Activated naive CD4-positive, alpha-beta T cell treated with anti-CD3 and anti-CD28 coated beads, Interleukin-2, amount 50 U/mL, for 72 hours (primary cell): ENCODE measurements around the gene SPEF2. TPM values are rescaled to one million over a fixed set of nuclear protein-coding genes. Genes with fewer than 3 reads are reported as not detected.
A peak's percentile ranks its signal among the peaks of the same experiment; 100 is the strongest.
"Not testable (repeated sequence)": the region's sequence is repeated elsewhere in the genome, so short reads cannot be mapped to it uniquely, and the experiment has no call there.

Source experiments
- ATAC-seq, 2 donors: fragments of 150-1000 bp; cut with Tn5 transposase; 2 replicates each; pipeline ENCODE4 v1.10.0; 2021; ENCODE audit warnings: mild to moderate bottlenecking in 2 of 2, moderate library complexity in 2 of 2
- DNase-seq, 2 donors: peaks; one replicate each; pipeline ENCODE4 v3.0.0; 2021 to 2022; ENCODE audit warnings: low spot score in 2 of 2
- H3K27ac Mint-ChIP-seq, 2 donors: one replicate each; pipeline ENCODE4 v1.8.0; 2022; ENCODE audit warnings: mild to moderate bottlenecking in 2 of 2, mixed read lengths in 2 of 2
- H3K36me3 Mint-ChIP-seq, 2 donors: one replicate each; pipeline ENCODE4 v1.8.0; 2022; ENCODE audit warnings: mixed read lengths in 2 of 2
- H3K9me3 Mint-ChIP-seq, 2 donors: one replicate each; pipeline ENCODE4 v1.8.0; 2022; ENCODE audit warnings: mixed read lengths in 2 of 2
- total RNA-seq, 2 donors: library from RNA; stranded (reverse); gene quantifications; one replicate each; pipeline ENCODE4 v1.2.3, GENCODE V29; 2022

The SPEF2 gene
- total RNA-seq, 2 donors from 2014 or later: 3.2 to 31.2 TPM

DNA sequence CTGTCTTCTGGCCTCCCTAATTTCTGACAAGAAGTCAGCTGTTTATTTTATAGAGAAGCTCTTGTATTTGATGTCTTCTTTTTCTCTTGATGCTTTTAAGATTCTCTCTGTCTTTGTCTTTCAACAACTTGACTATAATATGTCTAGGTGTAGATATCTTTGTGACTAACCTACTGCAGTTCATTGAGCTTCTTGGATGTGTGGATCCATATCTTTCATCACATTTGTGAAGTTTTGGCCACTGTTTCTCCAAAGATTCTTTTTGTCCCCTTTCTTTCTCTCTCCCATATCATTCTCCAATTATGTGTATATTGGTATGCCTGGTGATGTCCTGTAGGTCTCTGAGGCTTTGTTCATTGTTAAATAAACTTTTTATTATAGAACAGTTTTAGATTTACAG is 16.7 kb downstream of the SPEF2 start:
- Mint-ChIP-seq H3K9me3 (peaks cover 7 to 21% of the 10 kb centered on the region in 2 donors), H3K36me3 (peaks cover 42 to 74% of the 10 kb centered on the region in 2 donors), H3K27ac (no peak overlapping the region)
- ATAC-seq (no peak), DNase-seq (no peak)

DNA sequence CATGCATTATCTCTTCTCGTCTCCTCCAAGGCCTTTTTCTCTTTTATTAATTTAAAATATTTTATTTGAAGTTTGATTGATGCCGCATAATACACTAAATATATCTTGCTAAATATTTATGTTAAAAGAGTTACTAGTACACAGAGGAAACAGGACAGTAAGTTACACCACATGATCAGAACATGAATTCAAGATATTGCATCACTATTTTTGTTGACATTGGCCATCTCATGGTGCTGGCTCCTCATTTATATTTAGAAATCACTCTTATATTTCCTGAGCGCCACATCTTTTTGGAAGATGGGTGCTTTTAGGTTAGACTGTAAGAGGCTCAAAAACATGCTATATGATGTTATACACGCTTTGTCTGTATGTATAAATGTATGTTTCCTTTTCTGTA is 23.0 kb downstream of the SPEF2 start:
- no peaks in the 10 kb centered on the region for H3K9me3 Mint-ChIP-seq
- H3K27ac Mint-ChIP-seq: no peak overlapping the region
- DNase-seq (no peak), ATAC-seq (no peak)
- peaks cover 23 to 37% of the 10 kb centered on the region in 2 donors for H3K36me3 Mint-ChIP-seq

DNA sequence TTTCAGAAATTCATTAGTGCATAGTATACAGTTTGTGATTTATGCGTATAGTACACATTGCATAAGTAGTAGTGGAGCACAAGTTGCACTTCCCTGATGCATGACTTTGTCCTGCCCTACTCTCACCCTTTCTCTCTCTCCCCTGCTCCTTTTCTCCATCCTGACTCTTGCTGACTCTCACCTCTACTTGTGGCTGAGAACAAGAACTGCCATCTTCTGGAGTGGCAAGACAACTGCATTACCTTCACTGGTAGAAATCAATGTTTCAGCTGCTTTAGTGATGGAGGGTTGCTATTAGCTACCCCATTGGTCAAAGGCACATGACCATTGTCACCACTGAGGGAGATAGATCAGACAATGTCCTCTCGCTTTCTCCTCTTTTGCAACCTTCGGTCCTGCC is 26.9 kb downstream of the SPEF2 start:
- Mint-ChIP-seq H3K36me3 (peaks cover 14 to 30% of the 10 kb centered on the region in 2 donors), H3K27ac (no peak overlapping the region), H3K9me3 (no peaks in the 10 kb centered on the region)
- no peak for DNase-seq
- peak; percentile 65 to 73 for ATAC-seq

DNA sequence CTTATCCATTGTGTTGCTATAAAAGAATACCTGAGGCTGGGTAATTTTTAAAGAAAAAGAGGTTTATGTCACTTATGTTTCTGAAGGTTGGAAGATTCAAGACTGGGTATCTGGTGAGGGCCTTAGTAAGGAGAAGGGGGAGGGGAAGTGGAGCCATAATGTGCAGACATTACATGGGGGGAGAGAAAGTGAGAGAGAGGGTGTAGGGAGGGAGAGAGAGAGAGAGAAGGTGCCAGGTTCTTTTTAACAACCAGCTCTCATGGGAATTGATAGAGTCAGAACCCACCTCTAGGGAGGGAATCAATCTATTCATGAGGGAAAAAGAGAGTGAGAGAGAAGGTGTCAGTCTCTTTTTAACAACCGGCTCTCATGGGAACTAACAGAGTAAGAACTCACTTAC is 29.5 kb downstream of the SPEF2 start:
- Mint-ChIP-seq H3K27ac (no peak overlapping the region), H3K36me3 (peaks cover 9 to 21% of the 10 kb centered on the region in 2 donors), H3K9me3 (no peaks in the 10 kb centered on the region)
- no peak for ATAC-seq
- DNase-seq: no peak

DNA sequence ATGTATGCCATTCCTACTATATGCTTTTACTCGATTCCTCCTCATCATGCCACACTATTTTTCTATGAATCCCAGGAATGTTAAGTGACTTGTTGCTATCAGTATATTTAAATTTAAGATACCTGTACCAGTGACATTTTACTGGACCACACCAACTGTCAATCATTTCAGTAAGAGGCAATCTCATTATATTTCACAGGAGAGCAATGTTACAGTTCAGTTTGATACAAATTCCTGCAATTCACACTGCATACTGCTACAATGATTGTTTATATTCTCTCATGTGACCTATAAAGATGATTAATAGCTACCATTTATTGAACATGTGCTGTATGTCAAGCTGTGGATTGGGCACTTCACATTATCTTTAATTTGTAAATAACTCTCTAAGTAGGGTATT is 30.0 kb downstream of the SPEF2 start:
- H3K9me3 Mint-ChIP-seq: no peaks in the 10 kb centered on the region
- DNase-seq (no peak), ATAC-seq (no peak)
- H3K36me3 Mint-ChIP-seq: peaks cover 6 to 17% of the 10 kb centered on the region in 2 donors
- H3K27ac Mint-ChIP-seq: no peak overlapping the region

DNA sequence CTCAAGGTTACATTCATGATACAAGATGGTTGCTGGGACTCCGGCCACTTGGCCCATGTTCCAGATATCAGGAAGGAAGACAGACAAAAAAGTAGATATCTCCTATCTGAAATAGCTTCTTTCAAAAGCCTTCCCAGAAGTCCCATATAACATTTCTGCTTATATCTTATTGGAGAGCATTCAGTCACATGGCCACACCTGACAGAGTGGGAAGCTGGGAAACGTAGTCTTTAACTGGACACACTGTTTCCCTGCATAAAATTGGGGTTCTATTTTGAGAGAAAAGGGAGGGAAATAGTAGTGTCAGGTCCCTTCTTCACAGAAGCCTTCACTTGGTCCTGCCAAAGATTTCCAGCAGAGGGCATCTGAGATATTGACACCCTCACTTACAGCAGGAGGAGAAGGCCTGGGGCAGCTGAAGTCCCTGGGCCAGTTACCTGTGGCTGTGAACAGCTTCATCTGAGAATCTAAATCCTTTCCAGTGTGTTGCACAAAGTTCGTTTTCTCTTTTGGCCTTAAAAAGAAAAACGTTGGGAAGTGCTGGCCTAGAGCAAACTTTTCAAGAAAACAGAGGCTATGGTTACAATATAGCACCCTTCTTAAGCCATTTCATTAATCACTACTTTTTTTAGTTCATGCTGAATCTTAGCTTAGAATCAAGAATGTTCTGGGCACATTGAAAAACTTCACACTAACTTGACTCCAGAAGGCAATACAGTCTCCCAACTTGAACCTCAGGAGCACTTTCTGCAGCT is 33.5 kb downstream of the SPEF2 start:
- DNase-seq: peak in 1 of 2 donors; percentile 54
- peak; percentile 85 to 96 for ATAC-seq
- Mint-ChIP-seq H3K36me3 (peaks cover 0 to 26% of the 10 kb centered on the region in 2 donors), H3K27ac (peak overlapping the region; percentile 13 to 31), H3K9me3 (no peaks in the 10 kb centered on the region)

DNA sequence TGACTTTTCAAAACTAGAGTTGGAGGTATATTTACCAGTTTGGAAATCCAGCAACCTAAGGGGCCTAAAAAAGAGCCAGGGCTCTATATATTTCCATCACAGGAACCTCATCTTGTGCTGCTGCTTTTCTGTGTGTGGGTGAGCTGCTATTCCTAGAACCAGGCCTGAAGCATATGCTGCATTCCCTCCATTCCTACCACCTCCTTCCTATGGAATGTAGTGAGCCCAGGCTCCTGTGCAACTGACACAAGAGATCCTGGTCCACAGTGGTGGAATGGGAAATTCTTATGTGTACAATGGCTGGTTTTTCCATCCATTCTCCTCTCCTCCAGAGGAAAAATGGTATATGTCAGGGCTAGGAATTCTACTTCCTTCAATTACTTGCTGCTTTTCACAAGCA is 39.1 kb downstream of the SPEF2 start:
- DNase-seq (no peak), ATAC-seq (no peak)
- Mint-ChIP-seq H3K27ac (no peak overlapping the region), H3K9me3 (no peaks in the 10 kb centered on the region), H3K36me3 (peaks cover 0 to 28% of the 10 kb centered on the region in 2 donors)

DNA sequence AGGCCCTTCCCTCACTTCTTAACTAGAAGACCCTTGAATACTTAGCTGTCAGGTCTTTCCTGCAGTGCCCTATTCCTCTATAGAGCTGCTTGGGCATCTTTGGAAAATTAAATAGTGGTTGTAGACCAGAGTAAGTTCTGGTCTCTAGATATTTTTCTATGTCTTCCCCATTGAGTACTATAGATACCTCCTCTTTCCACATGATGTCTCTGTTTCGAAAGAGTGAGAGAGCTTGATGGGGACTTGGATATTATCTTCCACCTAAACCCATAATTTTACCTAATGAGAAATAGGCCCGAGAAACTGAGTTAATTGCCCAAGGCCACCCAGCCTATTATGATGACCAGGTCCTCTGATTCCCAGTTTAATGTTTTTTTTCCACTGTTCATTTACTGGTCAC is 40.2 kb downstream of the SPEF2 start:
- DNase-seq (no peak), ATAC-seq (no peak)
- no peak overlapping the region for H3K27ac Mint-ChIP-seq
- H3K36me3 Mint-ChIP-seq: peaks cover 4 to 40% of the 10 kb centered on the region in 2 donors
- H3K9me3 Mint-ChIP-seq: peaks cover 6 to 11% of the 10 kb centered on the region in 2 donors

DNA sequence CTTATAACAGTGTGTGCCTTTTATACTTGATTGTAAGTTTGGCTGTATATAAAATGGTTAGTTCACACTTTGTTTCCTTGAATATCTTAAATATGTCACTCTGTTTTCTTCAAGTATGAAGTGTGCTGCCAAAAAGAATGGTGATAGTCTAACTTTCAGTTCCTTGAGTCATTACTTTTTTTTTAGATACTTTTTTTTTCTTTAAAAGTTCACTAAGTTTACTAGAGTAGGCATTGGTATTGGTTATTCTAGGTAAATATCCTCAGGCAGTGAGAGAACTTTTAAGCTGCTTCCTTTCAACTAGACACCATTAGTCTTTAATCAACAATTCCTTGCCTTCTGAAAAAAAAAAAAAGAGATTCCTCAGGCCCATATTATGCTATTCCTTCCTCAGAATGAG is 41.9 kb downstream of the SPEF2 start:
- Mint-ChIP-seq H3K9me3 (peaks cover 14 to 24% of the 10 kb centered on the region in 2 donors), H3K36me3 (peaks cover 16 to 50% of the 10 kb centered on the region in 2 donors), H3K27ac (peak overlapping the region in 1 of 2 donors; percentile 11)
- DNase-seq: no peak
- ATAC-seq: no peak

DNA sequence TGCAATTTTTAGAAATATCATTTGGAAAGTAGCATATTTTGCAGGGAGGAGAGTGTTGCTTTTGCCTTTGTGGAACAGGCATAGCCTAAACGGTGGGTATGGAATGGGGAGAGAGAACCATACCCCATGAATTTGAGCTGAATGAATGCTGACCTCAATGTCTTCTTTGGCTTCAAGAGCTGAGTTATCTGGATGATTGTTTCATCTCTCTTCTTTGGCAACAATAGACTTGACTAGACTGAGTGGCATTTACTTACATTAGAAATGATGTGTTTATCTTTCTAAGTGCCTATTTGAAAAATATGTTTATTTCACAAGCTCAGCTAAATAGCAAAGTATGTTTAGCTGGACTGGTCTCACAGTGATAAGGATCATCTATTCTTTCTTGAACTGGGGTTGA is 42.8 kb downstream of the SPEF2 start:
- Mint-ChIP-seq H3K36me3 (peaks cover 16 to 45% of the 10 kb centered on the region in 2 donors), H3K9me3 (peaks cover 14 to 24% of the 10 kb centered on the region in 2 donors), H3K27ac (no peak overlapping the region)
- ATAC-seq (no peak), DNase-seq (no peak)

DNA sequence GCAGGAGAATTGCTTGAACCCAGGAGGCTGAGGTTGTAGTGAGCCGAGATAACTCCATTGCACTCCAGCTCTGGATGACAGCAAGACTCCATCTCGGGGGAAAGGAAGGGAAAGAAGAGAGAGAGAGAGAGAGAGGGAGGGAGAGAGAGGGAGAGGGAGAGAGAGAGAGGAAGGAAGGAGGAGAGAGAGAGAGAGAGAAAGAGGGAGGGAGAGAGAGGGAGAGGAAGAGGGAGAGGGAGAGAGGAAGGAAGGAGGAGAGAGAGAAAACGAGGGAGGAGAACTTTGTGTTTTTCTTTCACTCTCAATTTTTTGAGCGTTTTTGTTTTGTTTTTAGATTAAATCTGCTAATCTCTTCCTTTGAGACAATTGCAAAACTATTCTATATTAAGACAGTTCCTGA is 46.9 kb downstream of the SPEF2 start:
- peaks cover 21 to 59% of the 10 kb centered on the region in 2 donors for H3K36me3 Mint-ChIP-seq
- H3K9me3 Mint-ChIP-seq: peaks cover 14 to 24% of the 10 kb centered on the region in 2 donors
- ATAC-seq: no peak
- H3K27ac Mint-ChIP-seq: peak overlapping the region in 1 of 2 donors; percentile 67
- no peak for DNase-seq

DNA sequence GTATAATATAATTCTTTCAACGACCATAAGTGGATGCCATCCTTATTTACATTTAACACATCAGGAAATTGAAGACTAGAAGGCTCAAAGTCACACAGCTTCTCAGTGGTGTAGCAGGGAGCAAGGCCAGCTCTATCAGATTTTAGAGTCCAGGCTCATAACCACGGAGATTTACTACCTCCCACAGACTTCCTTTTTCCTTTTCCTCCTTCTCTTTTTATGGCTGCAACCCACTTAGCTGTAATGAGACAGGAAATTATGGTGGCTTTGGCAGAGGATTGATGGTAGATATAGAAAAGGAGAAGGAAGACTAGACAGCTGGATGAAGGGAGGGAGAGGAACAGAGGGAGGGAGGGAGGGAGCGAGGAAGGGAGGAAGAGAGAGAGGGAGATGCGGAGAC is 47.4 kb downstream of the SPEF2 start:
- Mint-ChIP-seq H3K9me3 (peaks cover 14 to 24% of the 10 kb centered on the region in 2 donors), H3K27ac (no peak overlapping the region), H3K36me3 (peaks cover 21 to 57% of the 10 kb centered on the region in 2 donors)
- ATAC-seq: no peak
- DNase-seq: no peak

DNA sequence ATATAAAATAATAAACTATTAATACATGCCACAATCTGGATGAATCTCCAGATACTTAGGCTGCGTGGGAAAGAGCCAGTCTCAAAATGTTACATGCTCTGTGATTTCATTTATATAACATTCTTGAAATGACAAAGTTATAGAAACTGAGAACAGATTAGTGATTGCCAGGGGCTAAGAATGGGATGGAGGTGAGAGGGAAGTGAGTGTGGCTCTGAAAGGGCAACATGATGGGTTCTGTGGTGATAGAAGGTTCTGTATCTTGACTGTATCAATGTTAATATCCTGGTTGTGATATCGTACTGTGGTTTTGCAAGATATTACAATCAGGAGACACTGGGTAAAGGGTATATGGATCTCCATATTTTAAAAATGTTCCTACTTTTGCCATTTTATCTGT is 50.7 kb downstream of the SPEF2 start:
- peaks cover 14 to 31% of the 10 kb centered on the region in 2 donors for H3K36me3 Mint-ChIP-seq
- ATAC-seq (peak; percentile 71 to 75), DNase-seq (peak in 1 of 2 donors; percentile 19)

DNA sequence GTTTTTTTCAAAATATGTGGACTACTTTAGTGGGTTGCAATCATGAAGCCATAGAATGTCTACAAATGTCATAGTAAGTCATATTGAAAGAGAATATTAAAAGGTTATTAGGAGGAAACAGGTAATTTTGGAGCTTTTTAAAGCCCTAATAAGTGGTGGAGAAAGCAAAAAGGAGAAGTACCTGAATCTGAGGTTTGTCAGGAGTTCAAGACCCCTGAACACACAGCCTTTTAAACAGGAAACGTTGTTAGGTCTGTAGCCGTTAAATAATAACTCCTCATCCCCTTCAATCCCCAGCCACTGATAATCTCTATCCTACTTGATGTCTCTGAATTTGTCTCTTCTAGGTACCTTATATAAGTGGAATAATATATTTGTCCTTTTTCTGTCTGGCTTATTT is 51.1 kb downstream of the SPEF2 start:
- Mint-ChIP-seq H3K36me3 (peaks cover 9 to 26% of the 10 kb centered on the region in 2 donors), H3K9me3 (peaks cover 3 to 5% of the 10 kb centered on the region in 2 donors), H3K27ac (peak overlapping the region in 1 of 2 donors; percentile 10)
- ATAC-seq (no peak), DNase-seq (no peak)

More for the DNA sequence above, 50.7 kb downstream of the SPEF2 start:
- no peak overlapping the region for H3K27ac Mint-ChIP-seq
- peaks cover 8 to 10% of the 10 kb centered on the region in 2 donors for H3K9me3 Mint-ChIP-seq

DNA sequence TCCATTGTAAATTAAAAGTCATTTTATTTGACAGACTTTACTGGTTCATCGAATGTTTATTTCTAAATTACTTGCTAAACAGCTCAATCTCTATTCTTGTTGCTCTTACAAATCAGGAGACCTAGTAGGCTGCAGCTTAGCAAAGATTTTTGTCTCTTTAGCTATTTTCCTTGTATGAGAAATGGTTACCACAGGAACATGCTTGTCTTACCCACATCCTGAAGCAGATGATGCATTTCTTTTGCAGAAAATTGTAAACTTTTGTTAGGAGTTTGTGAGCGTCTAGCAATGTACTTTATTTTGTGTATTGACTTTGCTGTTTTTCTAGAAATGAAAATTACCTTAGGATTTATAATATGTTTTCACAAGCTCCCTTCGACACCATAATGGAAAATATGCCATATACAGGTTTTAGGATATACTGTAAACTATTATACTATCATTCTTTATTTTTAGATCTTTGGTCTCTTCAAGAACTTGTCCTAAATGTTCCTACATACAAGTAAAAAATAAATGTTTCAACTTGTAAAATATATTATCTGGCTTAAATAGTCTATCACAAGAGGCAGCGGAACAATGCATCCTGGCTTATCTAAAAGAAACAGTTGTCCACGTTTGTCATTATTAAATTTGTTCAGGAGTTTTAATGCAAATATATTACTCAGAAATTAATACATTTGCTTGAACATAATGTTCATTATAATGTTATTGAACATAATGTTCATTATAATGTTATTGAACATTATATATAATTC is 54.1 kb downstream of the SPEF2 start:
- H3K27ac Mint-ChIP-seq: peak overlapping the region; percentile 39 to 93
- DNase-seq: no peak
- ATAC-seq: peak; percentile 38 to 58

DNA sequence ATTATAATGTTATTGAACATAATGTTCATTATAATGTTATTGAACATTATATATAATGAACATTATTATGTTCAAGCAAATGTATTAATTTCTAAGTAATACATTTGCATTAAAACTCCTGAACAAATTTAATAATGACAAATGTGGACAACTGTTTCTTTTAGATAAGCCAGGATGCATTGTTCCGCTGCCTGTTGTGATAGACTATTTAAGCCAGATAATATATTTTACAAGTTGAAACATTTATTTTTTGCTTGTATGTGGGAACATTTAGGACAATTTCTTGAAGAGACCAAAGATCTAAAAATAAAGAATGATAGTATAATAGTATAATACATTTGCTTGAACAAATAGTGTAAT is 54.6 kb downstream of the SPEF2 start:
- not testable (repeated sequence) for H3K9me3 Mint-ChIP-seq, ATAC-seq, DNase-seq
- peak overlapping the region in 1 of 2 donors; percentile 74 for H3K27ac Mint-ChIP-seq
- peaks cover 0 to 17% of the 10 kb centered on the region in 2 donors for H3K36me3 Mint-ChIP-seq

More for the DNA sequence above, 54.1 kb downstream of the SPEF2 start:
- H3K9me3 Mint-ChIP-seq: no peaks in the 10 kb centered on the region
- H3K36me3 Mint-ChIP-seq: peaks cover 5 to 22% of the 10 kb centered on the region in 2 donors

DNA sequence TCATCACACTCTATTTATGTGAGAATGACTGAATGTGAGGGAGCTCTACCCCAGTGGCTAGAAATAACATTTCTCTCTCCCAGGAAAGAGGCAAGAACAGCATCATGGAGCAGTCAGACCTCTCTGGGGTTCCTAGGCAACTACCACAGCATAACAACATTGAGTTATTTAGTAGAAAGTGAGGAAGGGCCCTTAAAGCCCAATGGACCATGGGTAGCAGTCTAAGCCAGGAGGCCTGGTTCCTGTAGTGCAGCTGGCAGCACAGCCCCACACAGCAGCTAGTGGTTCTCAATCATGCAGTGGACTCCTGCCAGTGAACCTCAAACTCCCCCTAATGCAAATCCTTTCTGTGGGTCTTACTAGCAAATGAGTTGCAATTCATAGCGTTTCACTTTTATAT is 55.3 kb downstream of the SPEF2 start:
- ATAC-seq (peak; percentile 83 to 84), DNase-seq (peak in 1 of 2 donors; percentile 30)
- Mint-ChIP-seq H3K27ac (peak overlapping the region; percentile 66 to 75), H3K9me3 (no peaks in the 10 kb centered on the region), H3K36me3 (peaks cover 0 to 16% of the 10 kb centered on the region in 2 donors)
